C1 segment of cervical spinal cord (tissue), 14 donors: ENCODE measurements around the gene UGT3A2.
"Not testable (repeated sequence)": the region's sequence is repeated elsewhere in the genome, so short reads cannot be mapped to it uniquely, and the experiment has no call there.

Source experiments
- DNase-seq, 14 donors: peaks; one replicate each; lab custom pipeline; 2025; lab: John Stamatoyannopoulos, UW

Gene UGT3A2

DNA sequence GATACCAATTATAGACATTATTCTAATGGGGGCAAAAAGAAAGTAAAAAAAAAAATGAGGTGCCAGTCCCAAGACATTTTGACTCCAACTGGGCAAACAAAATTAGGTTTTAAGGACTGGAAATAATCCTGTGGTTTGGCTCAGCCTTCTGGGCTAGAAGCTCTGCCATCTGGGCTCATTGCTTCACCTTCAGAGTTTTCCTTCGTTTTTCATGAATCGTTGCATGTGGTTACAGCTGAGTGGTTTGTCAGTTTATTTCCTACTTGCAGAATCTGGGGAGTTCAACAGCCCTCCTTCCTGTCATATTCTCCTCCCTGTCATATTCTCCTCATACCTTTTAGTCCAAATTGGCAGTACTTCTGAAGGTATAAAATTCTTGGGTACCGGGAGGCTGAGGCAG, 12.0 kb downstream of the UGT3A2 start:
- DNase-seq = no peak

GRCh38 chr5:36052538-36052937, 14.1 kb downstream of the UGT3A2 start:
- no peak for DNase-seq

- no peak for DNase-seq
These were observed 16.7 kb downstream of the UGT3A2 start for GRCh38 chr5:36049949-36050348.

DNA sequence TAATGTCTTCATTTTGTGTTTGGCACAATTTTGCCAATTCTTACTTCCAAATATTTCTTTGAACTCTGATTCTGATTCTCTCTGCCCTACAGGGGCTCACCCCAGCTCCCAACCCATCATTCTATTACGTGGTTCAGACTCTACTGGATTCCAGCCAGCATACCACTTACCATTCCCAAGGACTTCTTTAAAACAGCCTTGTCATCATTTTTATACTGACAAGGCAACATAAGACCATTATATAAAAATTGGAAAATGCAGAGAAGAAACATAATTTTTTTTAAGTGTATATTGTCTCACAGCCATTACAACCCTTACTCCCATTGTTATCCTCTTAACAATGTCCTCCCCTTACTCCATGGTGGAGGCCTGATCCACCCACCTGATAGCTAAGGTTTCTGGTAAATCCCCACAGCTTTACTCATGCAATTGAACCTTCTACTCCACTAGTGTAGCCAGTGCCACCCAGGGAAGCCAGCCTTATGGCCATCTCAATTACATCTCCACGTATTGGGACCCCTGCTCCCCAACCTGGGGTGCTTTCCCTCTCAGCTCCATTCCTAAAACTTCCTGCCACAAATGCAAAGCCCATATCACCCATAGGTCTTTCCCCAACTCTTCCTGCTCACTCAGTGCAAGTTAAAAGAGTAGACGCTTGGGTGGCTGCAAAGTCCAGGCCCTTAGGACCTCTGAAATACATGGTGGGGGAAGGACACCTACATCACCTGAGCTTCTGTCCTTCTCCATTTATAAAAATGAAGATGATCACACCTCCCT, 19.1 kb downstream of the UGT3A2 start:
- no peak for DNase-seq

GRCh38 chr5:36045895-36046294, 20.8 kb downstream of the UGT3A2 start:
- DNase-seq = no peak

DNA sequence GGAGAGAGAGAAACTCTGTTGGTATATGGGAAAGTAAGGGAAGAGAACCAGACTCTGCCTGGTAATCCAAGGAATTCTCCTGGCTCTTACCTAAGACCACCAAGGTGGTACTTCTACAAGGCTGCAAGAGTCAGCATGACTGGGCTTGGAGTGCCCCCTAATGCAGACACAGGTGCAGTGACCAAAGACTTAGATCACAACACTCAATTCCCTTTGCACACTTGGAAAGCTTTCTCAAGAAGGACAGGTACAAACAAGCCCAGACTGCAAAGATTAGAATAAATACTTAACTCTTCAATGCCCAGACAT, 25.2 kb downstream of the UGT3A2 start:
- no peak for DNase-seq

DNA sequence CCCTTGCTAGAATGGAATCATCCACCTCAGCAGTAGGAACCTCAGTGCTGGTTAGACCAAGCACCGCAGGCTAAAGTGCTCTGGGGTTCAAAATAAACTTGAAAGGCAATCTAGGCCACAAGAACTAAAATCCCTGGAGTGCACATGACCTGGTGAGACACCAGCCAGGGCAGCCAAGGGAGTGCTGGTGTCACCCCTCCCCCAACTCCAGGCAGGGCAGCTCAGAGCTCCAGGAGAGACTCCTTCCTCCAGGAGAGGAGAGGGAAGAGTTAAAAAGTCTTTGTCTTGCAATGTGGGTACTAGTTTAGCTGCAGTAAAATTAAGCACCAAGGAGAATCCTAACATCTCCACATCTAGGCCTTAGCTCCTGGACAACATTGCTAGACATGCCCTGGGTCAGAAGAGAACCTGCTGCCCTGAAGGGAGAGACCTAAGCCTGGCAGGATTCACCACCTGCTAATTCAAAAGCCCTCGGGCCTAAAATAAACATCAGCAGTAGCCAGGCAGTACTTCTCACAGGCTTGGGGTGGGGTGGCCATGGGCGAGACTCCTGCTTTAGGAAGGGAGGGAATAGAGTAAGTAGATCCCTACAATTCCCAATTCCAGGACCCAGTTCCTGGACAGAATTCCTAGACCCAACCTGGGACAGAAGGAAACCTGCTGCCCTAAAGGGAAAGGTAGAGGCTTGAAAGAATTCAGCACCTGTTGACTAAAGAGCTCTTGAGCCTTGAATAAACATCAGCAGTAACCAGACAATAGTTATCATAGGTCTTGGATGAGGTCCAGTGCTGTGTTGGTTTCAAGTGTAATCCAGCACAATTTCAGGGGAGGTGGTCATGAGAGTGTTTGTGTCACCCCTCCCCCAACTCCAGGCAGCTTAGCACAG, 25.8 kb downstream of the UGT3A2 start:
- no peak for DNase-seq

DNA sequence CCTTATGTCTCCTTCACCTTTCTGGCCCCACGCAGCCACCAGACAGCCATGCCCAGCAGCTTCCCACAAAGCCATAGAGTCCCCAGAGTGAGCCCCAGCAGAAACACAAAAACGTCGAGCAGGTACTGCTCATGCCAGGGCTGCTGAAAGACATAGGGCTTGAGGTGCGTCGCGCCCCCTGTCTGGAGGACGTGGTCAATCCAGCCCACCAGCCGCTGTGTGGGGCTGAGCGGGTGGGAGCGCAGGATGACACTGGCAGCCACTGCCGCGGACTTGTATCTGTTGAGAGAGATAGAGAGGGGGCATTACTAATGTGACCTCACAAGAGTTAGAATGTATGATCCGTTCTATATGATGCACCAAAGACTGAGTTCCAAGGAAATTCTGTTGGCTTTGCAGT, 31.0 kb downstream of the UGT3A2 start:
- no peak for DNase-seq

GRCh38 chr5:36034536-36035134, 32.0 kb downstream of the UGT3A2 start:
- DNase-seq = not testable (repeated sequence)

DNA sequence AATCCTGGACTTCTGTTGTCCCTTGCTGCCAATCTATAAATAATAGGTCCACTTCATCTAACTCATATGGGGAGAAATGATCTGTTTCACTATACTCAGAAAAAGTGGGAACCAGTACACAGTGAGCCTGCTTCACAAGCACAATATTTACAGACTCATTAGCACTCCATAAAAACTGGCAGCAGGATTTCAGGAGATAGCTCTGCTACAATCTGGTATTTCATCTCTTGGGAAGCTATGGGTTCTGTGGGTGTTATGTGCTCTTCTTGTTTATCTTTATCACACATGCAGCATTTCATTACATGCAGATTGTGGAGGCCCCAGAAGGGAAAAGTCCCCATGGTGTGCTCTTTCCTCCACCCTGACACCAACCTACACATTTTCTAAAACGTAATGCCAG, 33.2 kb downstream of the UGT3A2 start:
- DNase-seq = no peak

DNA sequence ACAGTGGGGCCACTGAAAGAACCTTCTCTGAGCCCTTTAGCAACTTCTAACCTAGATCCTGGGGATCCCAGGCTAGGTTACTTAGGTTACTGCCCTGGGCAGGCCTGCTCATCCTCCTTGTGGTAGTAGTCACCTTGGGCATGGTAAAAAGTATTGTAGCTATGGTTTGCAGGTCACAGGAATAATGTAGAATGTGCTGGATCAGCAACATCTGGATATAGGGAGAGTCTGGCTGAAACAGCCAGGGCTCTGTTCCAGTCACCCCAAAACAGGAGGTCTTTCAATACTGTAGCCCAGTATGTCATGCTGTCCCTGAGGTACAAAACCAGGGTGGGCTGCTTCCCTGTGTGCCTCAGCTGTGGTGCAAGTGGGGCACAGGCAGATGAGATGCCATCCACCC, 33.6 kb downstream of the UGT3A2 start:
- no peak for DNase-seq

- DNase-seq = no peak
These were observed 35.5 kb downstream of the UGT3A2 start for GRCh38 chr5:36031223-36031622.

DNA sequence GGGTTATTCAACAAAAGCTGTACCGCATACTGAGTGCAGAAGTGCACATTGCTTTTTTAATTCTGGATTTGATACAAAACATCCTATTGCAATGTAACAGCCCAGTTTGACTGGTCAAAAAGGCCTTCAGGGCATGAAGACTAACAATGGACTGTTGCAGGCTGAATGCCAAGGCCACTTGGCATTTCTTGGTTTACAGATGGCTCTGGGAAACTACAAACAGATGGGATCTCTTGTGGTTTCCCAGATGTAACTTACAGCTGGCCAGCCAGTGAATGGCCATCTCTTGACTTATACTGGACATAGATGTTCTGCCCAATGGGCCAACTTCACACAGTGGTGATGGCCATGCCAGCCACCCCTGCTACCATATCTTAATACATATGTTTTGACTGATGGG, 36.8 kb downstream of the UGT3A2 start:
- DNase-seq = peak in 9 of 14 donors; percentile 2 to 30 (median 17)

GRCh38 chr5:36028816-36029465, 37.7 kb downstream of the UGT3A2 start:
- no peak for DNase-seq

- DNase-seq = no peak
These were observed 39.0 kb downstream of the UGT3A2 start for GRCh38 chr5:36027711-36028110.

DNA sequence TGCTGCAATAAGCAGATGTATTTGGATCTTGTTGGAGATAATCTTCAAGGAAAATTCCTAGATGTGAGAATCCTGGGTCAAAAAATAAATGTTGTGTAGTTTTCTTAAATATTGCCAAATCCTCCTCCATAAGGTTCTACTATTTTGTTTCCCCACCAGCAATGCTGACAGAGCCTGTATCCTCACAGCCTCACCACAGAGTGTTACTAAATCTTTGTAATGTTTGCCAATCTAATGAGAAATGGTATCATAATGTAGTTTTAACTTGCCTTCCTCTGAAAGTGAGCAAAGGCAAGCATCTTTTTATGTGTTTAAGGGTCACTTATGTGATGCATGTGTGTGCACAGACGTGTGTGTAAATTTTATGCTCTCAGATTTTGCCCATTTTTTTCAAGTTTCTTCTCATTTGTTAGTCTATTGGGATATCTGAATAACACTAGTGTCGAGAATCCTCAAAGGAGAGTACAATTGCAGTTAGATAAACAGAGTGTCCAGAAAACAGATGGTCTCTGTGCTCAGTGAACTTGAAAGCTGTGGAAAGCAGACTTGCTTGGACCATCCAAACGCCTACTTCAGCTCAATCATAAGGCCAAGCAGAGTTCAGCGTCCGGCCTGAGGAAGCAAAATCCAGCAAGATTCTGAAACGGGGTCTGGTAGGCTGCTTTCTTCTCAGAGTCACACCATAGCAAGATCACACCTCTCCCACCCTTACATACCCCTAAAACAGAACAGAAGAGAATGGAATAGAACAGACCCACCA, 39.8 kb downstream of the UGT3A2 start:
- DNase-seq = no peak

- DNase-seq = not testable (repeated sequence)
These were observed 44.4 kb downstream of the UGT3A2 start for GRCh38 chr5:36022246-36022645.

DNA sequence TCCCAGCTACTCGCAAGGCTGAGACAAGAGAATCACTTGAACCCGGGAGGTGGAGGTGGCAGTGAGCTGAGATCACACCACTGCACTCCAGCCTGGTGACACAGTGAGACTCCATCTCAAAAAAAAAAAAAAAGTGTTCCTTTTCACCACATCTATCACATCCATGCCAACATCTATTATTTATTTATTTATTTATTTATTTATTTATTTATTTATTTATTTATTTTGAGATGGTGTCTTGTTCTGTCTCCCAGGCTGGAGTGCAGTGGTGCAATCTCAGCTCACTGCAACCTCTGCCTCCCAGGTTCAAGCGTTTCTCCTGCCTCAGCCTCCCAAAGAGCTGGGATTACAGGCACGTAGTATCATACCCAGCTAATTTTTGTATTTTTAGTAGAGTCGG, 47.1 kb downstream of the UGT3A2 start:
- DNase-seq = not testable (repeated sequence)

DNA sequence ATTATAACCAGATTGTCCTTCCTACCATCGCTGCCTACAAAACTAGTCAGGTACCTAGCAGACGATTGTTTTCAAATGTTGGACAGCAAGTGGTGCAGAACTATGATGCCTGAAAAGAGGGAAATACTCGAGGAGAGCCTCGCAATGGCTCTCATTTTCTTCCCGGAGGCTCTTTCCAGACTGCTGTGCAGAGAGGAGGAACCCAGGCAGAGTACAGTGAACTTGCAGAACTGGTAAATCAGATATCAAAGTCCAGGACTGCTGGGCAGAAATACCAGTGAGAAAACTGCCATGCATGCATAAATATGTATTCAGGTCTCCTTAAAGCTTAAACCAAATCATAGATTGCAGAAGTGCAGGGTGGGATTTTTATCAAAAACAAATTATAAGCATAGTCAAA, 49.1 kb downstream of the UGT3A2 start:
- no peak for DNase-seq

GRCh38 chr5:36017004-36017403, 49.7 kb downstream of the UGT3A2 start:
- no peak for DNase-seq

DNA sequence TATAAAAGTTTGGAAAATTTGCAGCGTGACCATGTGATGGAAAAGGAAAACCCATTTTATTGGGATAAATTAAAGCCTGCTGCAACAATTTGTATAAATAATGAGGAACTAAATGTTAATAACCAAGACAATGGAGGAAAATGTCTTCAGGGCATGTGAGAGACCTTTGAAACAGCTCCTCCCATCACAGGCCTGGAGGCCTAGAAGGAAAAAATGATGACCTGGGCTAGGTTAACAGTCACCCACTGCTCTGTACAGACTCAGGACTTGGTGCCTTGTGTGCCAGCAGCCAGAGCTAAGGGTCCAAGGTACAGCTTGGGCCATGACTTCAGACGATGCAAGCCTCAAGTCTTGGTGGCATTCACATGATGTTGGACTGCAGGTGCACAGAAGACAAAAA, 53.5 kb downstream of the UGT3A2 start:
- no peak for DNase-seq
